Tibial nerve (tissue), 4 donors: ENCODE data around the gene MRPS9.

Source experiments
- CTCF ChIP-seq, 5 experiments: fragments of 200-600 bp in 3 of 5; fragments of 450-650 bp in 2 of 5; sonication (generic) in 3 of 5; IDR thresholded peaks; one replicate each; pipeline ENCODE4 v1.5.1; 2016 to 2019; ENCODE audit warnings: antibody characterized with exemption in 5 of 5, mild to moderate bottlenecking in 3 of 5, moderate library complexity in 2 of 5
- EP300 ChIP-seq, 2 donors: sonication (generic); formaldehyde crosslinking; IDR thresholded peaks; one replicate each; pipeline ENCODE4 v1.6.1; 2017; ENCODE audit warnings: antibody characterized with exemption in 2 of 2, mild to moderate bottlenecking in 1 of 2
- POLR2A ChIP-seq, 2 donors: fragments of 450-650 bp; IDR thresholded peaks; one replicate each; pipeline ENCODE4 v1.6.1; 2017; ENCODE audit warnings: antibody characterized with exemption in 2 of 2, mild to moderate bottlenecking in 2 of 2, moderate library complexity in 2 of 2

DNA sequence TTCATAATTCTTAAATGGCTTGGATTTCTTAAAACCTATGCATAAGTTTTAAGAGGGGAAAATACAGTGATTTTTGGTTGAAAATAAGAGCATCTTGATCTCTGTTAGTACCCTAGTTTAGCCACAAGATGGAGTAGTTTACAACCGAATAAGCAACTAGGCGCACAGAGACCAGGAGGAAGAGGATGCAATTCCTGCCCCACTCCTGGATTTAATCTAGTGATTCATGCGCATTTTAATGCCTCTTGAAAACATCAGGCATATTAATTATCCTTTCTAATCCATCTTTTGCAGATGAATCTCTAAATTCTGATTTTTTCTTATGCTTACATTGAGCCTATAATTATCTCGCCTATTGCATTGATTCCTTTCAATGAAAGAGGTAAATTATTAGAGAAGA is 76.7 kb downstream of the MRPS9 start:
- TF ChIP-seq POLR2A (IDR thresholded peaks at IDR 0.05) (no peak), CTCF (IDR thresholded peaks at IDR 0.05) (peak; percentile 48 to 70 (median 55)), EP300 (IDR thresholded peaks at IDR 0.05) (no peak)
